H1 (cell line): ENCODE measurements around the gene FAM170B. TPM values are rescaled to one million over a fixed set of nuclear protein-coding genes. Genes with fewer than 3 reads are reported as not detected.

Experiments used
- CTCF ChIA-PET: fragments of 300-600 bp; sonication (Branson Sonifier 250); formaldehyde crosslinking; loops from one replicate; lab custom pipeline; 2021; ENCODE audit not compliant: partially characterized antibody; lab: Charles Lee
- POLR2A ChIA-PET: fragments of 300-600 bp; sonication (Branson Sonifier 250); formaldehyde crosslinking; loops from one replicate; lab custom pipeline; 2021; ENCODE audit warnings: inconsistent platforms; ENCODE audit not compliant: partially characterized antibody; lab: Charles Lee
- DNase-seq, 2 experiments: peaks; one replicate each; pipeline versions ENCODE4 v3.0.0 to v3.0.0-alpha.2; 2010 to 2022; ENCODE audit warnings: low spot score in 2 of 2, low read depth in 1 of 2, mixed read lengths in 1 of 2
- FAIRE-seq: peaks from 2 replicates; lab custom pipeline; 2011; peaks lifted over from hg19 to GRCh38; lab: Jason Lieb, UNC
- H2AFZ ChIP-seq: 2 replicates; pipeline ENCODE4 v1.8.1; 2012; ENCODE audit warnings: low read length, inconsistent platforms
- H2AK5ac ChIP-seq: 2 replicates; pipeline ENCODE4 v1.6.1; 2013; ENCODE audit warnings: low read depth, low read length
- H2BK120ac ChIP-seq: replicated peaks from 2 replicates; pipeline ENCODE3; 2013; ENCODE audit warnings: low read depth, low read length, inconsistent platforms
- H2BK12ac ChIP-seq: 2 replicates; pipeline ENCODE4 v1.6.1; 2013; ENCODE audit warnings: low read depth, low read length
- H2BK15ac ChIP-seq: 2 replicates; pipeline ENCODE4 v1.6.1; 2013; ENCODE audit warnings: low read length
- H2BK20ac ChIP-seq: 2 replicates; pipeline ENCODE4 v1.6.1; 2013; ENCODE audit warnings: low read length
- H2BK5ac ChIP-seq: 2 replicates; pipeline ENCODE4 v1.6.1; 2013; ENCODE audit warnings: low read depth, low read length
- H3K14ac ChIP-seq: 2 replicates; pipeline ENCODE4 v1.6.1; 2013; ENCODE audit warnings: inconsistent platforms; ENCODE audit not compliant: insufficient read length
- H3K18ac ChIP-seq: 2 replicates; pipeline ENCODE4 v1.6.1; 2013; ENCODE audit warnings: low read length; ENCODE audit errors: extremely low read depth
- H3K23ac ChIP-seq: 2 replicates; pipeline ENCODE4 v1.6.1; 2013; ENCODE audit warnings: inconsistent platforms; ENCODE audit not compliant: insufficient read length
- H3K23me2 ChIP-seq: 2 replicates; pipeline ENCODE4 v1.6.1; 2013; ENCODE audit warnings: low read depth, low read length
- H3K27ac ChIP-seq: 2 replicates; pipeline ENCODE4 v1.6.1; 2011; ENCODE audit warnings: low read depth, low read length, inconsistent platforms
- H3K27me3 ChIP-seq, 4 experiments: replicated peaks in 1 of 4; 1 replicate in 1 of 4; 2 replicates in 3 of 4; pipeline versions ENCODE4 v1.6.1 to v1.8.1; 2011 to 2013; ENCODE audit warnings: low read length in 3 of 4, mild to moderate bottlenecking in 3 of 4, inconsistent platforms in 2 of 4, mixed read lengths in 2 of 4, moderate library complexity in 1 of 4; ENCODE audit not compliant: control insufficient read depth in 3 of 4, insufficient read depth in 3 of 4; ENCODE audit errors: extremely low read depth in 1 of 4
- H3K36me3 ChIP-seq, 4 experiments: 2 replicates each; pipeline versions ENCODE4 v1.6.1 to v1.8.1; 2011 to 2013; ENCODE audit warnings: mild to moderate bottlenecking in 4 of 4, low read length in 3 of 4, moderate library complexity in 2 of 4, control low read depth in 1 of 4, inconsistent platforms in 1 of 4; ENCODE audit not compliant: insufficient read depth in 4 of 4, control insufficient read depth in 2 of 4
- H3K4ac ChIP-seq: replicated peaks from 2 replicates; pipeline ENCODE3; 2013; ENCODE audit warnings: low read length, low read depth, mixed read lengths, inconsistent platforms; ENCODE audit not compliant: insufficient read length
- H3K4me1 ChIP-seq, 4 experiments: replicated peaks in 1 of 4; 1 replicate in 1 of 4; 2 replicates in 3 of 4; pipeline versions ENCODE4 v1.6.1 to v1.8.1; 2011 to 2013; ENCODE audit warnings: low read length in 3 of 4, inconsistent platforms in 2 of 4, mixed read lengths in 1 of 4; ENCODE audit not compliant: insufficient read depth in 4 of 4, control insufficient read depth in 3 of 4
- H3K4me2 ChIP-seq, 2 experiments: 2 replicates each; pipeline versions ENCODE4 v1.6.1 to v1.8.1; 2011 to 2013; ENCODE audit warnings: low read depth in 2 of 2, low read length in 2 of 2, control low read depth in 1 of 2, inconsistent platforms in 1 of 2, mild to moderate bottlenecking in 1 of 2; ENCODE audit not compliant: insufficient read depth in 1 of 2
- H3K4me3 ChIP-seq, 4 experiments: fragments of 200-600, 300-600 bp in 1 of 4; sonication (generic), shearing (Covaris generic), sonication (Bioruptor Twin) in 1 of 4; 2 replicates each; pipeline versions ENCODE4 v1.5.1 to v1.8.1; 2011 to 2016; ENCODE audit warnings: low read length in 4 of 4, low read depth in 3 of 4, control low read depth in 2 of 4, inconsistent platforms in 2 of 4, mild to moderate bottlenecking in 2 of 4, mixed read lengths in 1 of 4, moderate library complexity in 1 of 4; ENCODE audit not compliant: insufficient read depth in 2 of 4; ENCODE audit errors: extremely low read depth in 1 of 4
- H3K56ac ChIP-seq: replicated peaks from 2 replicates; pipeline ENCODE3; 2013; ENCODE audit warnings: low read depth, mild to moderate bottlenecking, mixed read lengths, low read length, inconsistent platforms; ENCODE audit not compliant: insufficient read length
- H3K79me1 ChIP-seq: 2 replicates; pipeline ENCODE4 v1.6.1; 2013; ENCODE audit warnings: low read depth, low read length, control low read depth
- H3K79me2 ChIP-seq, 2 experiments: 2 replicates each; pipeline versions ENCODE4 v1.6.1 to v1.8.1; 2012 to 2013; ENCODE audit warnings: low read length in 2 of 2, mild to moderate bottlenecking in 2 of 2, inconsistent platforms in 1 of 2; ENCODE audit not compliant: insufficient read depth in 2 of 2, control insufficient read depth in 1 of 2
- H3K9ac ChIP-seq, 4 experiments: replicated peaks in 1 of 4; 1 replicate in 1 of 4; 2 replicates in 3 of 4; pipeline versions ENCODE4 v1.6.1 to v1.8.1; 2011 to 2013; ENCODE audit warnings: low read depth in 3 of 4, low read length in 3 of 4, control low read depth in 2 of 4, mild to moderate bottlenecking in 2 of 4, moderate library complexity in 2 of 4, inconsistent platforms in 1 of 4; ENCODE audit errors: extremely low read depth in 1 of 4
- H3K9me3 ChIP-seq, 2 experiments: 2 replicates each; pipeline versions ENCODE4 v1.6.1 to v1.8.1; 2012 to 2013; ENCODE audit warnings: mild to moderate bottlenecking in 2 of 2, moderate library complexity in 2 of 2, control low read depth in 1 of 2, inconsistent platforms in 1 of 2, low read depth in 1 of 2, low read length in 1 of 2, mixed read lengths in 1 of 2; ENCODE audit not compliant: insufficient read depth in 2 of 2
- H4K20me1 ChIP-seq, 2 experiments: replicated peaks in 1 of 2; 2 replicates each; pipeline versions ENCODE3 to v1.8.1; 2011 to 2013; ENCODE audit warnings: inconsistent platforms in 2 of 2, low read length in 2 of 2, mild to moderate bottlenecking in 1 of 2; ENCODE audit not compliant: insufficient read depth in 2 of 2, control insufficient read depth in 1 of 2
- H4K5ac ChIP-seq: 2 replicates; pipeline ENCODE4 v1.6.1; 2013; ENCODE audit warnings: low read length, low read depth, mixed read lengths, inconsistent platforms; ENCODE audit not compliant: insufficient read length
- H4K8ac ChIP-seq: 2 replicates; pipeline ENCODE4 v1.8.0; 2013; ENCODE audit warnings: mild to moderate bottlenecking, moderate library complexity, low read length, inconsistent platforms; ENCODE audit not compliant: insufficient read depth; ENCODE audit errors: extremely low read depth
- H4K91ac ChIP-seq: replicated peaks from 2 replicates; pipeline ENCODE3; 2013; ENCODE audit warnings: low read length, mixed read lengths, inconsistent platforms; ENCODE audit not compliant: insufficient read length
- CBX5 ChIP-seq: fragments of 300-800, 300-1000 bp; sonication (generic); IDR thresholded peaks from 2 replicates; pipeline ENCODE4 v1.7.1; 2016; ENCODE audit warnings: antibody characterized with exemption, low read length, low read depth
- WGBS, 2 experiments: shearing (Covaris generic) in 1 of 2; methylation state at CpG; one replicate each; pipeline versions ENCODE4 v1.1.6 to v1.1.7; 2013 to 2015; ENCODE audit warnings: low lambda C conversion rate in 2 of 2, mixed read lengths in 2 of 2, inconsistent platforms in 1 of 2, low coverage in 1 of 2, missing lambda C conversion rate in 1 of 2; ENCODE audit not compliant: insufficient replicate concordance in 2 of 2, insufficient coverage in 1 of 2, insufficient read length in 1 of 2; ENCODE audit errors: extremely low coverage in 1 of 2, missing lambda C conversion rate in 1 of 2; 5-methylcytosine and 5-hydroxymethylcytosine counted together
- polyA plus RNA-seq, 7 experiments: library from polyadenylated mRNA; depleted of rRNA in 3 of 7; stranded (reverse) in 5 of 7; unstranded in 2 of 7; fragments of >200 nt in 5 of 7; fragments of 200-250 nt in 2 of 7; gene quantifications; 1 replicate in 5 of 7; 2 replicates in 1 of 7; 4 replicates in 1 of 7; pipeline versions ENCODE4 v1.2.1 to v1.2.3, GENCODE V29; 2011 to 2013; ENCODE audit warnings: missing spikeins in 2 of 7, mixed read lengths in 2 of 7
- total RNA-seq: library from RNA; stranded (reverse); fragmentation: NEBNext Ultra II Directional; extraction: Animal tissue kit (Norgen Biotek cat#: 25700); gene quantifications from 2 replicates; pipeline ENCODE4 v1.2.1, GENCODE V29; 2021

Gene FAM170B
- total and polyA plus RNA-seq, 2 of the 8 experiments (the other 6 are each of a cell fraction or from before 2014, with no cell fraction given) = not detected

GRCh38 chr10:49107887-49108267 lies 25.9 kb downstream of the FAM170B start:
- Histone ChIP-seq H2BK15ac (no peak overlapping the region), H4K8ac (no peak overlapping the region), H3K14ac (no peak overlapping the region), H3K56ac (no peak overlapping the region), H3K23me2 (no peaks in the 10 kb centered on the region; the same call in 1 of the 2 replicates), H3K27ac (no peak overlapping the region), H4K20me1 (no peaks in the 10 kb centered on the region), H2BK5ac (no peak overlapping the region), H2AFZ (no peak overlapping the region), H3K4ac (no peak overlapping the region), H3K9ac (no peak overlapping the region), H2BK12ac (no peak overlapping the region), H3K18ac (no peak overlapping the region), H3K79me2 (no peaks in the 10 kb centered on the region), H2BK120ac (no peak overlapping the region), H3K79me1 (no peaks in the 10 kb centered on the region), H4K5ac (no peak overlapping the region), H3K4me1 (no peaks in the 10 kb centered on the region), H2BK20ac (no peak overlapping the region), H3K23ac (no peak overlapping the region), H3K27me3 (no peaks in the 10 kb centered on the region; a peak in 1 of 7 replicates), H3K36me3 (no peaks in the 10 kb centered on the region), H4K91ac (no peak overlapping the region), H3K9me3 (no peaks in the 10 kb centered on the region), H3K4me3 (no peak overlapping the region), H3K4me2 (no peak overlapping the region), H2AK5ac (no peak overlapping the region)
- CTCF ChIA-PET = interaction anchor here (1.2 kb wide), 1 partner anchor 10 kb away, joined by 3 read pairs; no protein-coding TSS in a partner anchor
- POLR2A ChIA-PET = no interaction called here
- WGBS, 2 experiments = 88% methylated on average over 8 of the region's 8 CpGs; no CpG with 5 or more reads in 1 of the 2 experiments
- no peak for TF ChIP-seq CBX5
- DNase-seq = no peak
- no peak for FAIRE-seq
